Skeletal muscle satellite cell (primary cell): ENCODE data around the gene TMEM14C. TPM values are rescaled to one million over a fixed set of nuclear protein-coding genes. Genes with fewer than 3 reads are reported as not detected.

Source experiments
- H3K27me3 ChIP-seq: 2 replicates; pipeline ENCODE4 v1.7.0; 2013; ENCODE audit warnings: low read length; ENCODE audit not compliant: control insufficient read depth, insufficient read depth
- H3K36me3 ChIP-seq: 2 replicates; pipeline ENCODE4 v1.7.0; 2013; ENCODE audit warnings: mild to moderate bottlenecking, control low read depth, low read length; ENCODE audit not compliant: insufficient read depth
- H3K4me1 ChIP-seq: 2 replicates; pipeline ENCODE4 v1.7.0; 2013; ENCODE audit warnings: low read length; ENCODE audit not compliant: control insufficient read depth, insufficient read depth
- H3K4me2 ChIP-seq: 2 replicates; pipeline ENCODE4 v1.7.0; 2013; ENCODE audit warnings: mild to moderate bottlenecking, low read length
- H3K4me3 ChIP-seq: 2 replicates; pipeline ENCODE4 v1.7.0; 2013; ENCODE audit warnings: low read length
- H3K9ac ChIP-seq: 2 replicates; pipeline ENCODE4 v1.7.0; 2013; ENCODE audit warnings: mild to moderate bottlenecking, low read depth, low read length, moderate library complexity
- H3K9me3 ChIP-seq: replicated peaks from 2 replicates; pipeline ENCODE4 v1.7.0; 2013; ENCODE audit warnings: mild to moderate bottlenecking, control low read depth, low read length
- total RNA-seq: library from RNA; depleted of rRNA; stranded (reverse); fragments of >200 nt; gene quantifications from 2 replicates; pipeline ENCODE4 v1.2.3, GENCODE V29; 2012; rRNA removed

TMEM14C gene
- total RNA-seq: 91.8 and 130 TPM in 2 replicates

- peaks cover 18% of the 10 kb centered on the region for H3K4me1 ChIP-seq
- H3K9ac ChIP-seq: peak within 1 kb of the TSS; percentile 97
- peaks cover 19% of the 10 kb centered on the region for H3K36me3 ChIP-seq
- peak within 1 kb of the TSS; percentile 96 for H3K4me2 ChIP-seq
- H3K9me3 ChIP-seq: peaks cover 4% of the 10 kb centered on the region
- peak within 1 kb of the TSS; percentile 84 for H3K4me3 ChIP-seq
- no peaks in the 10 kb centered on the region for H3K27me3 ChIP-seq
Observed at GRCh38 chr6:10722820-10723566, at the start of gene TMEM14C. TMEM14C (plus strand) TSS chr6:10723070; CDS start chr6:10724614, 1,544 bp downstream.

GRCh38 chr6:10676403-10676802, 46.5 kb upstream of the TMEM14C start:
- H3K9me3 ChIP-seq: no peaks in the 10 kb centered on the region
- no peak overlapping the region for H3K4me3 ChIP-seq
- no peaks in the 10 kb centered on the region for H3K36me3 ChIP-seq
- H3K9ac ChIP-seq: no peak overlapping the region
- H3K27me3 ChIP-seq: no peaks in the 10 kb centered on the region
- no peak overlapping the region for H3K4me2 ChIP-seq
- H3K4me1 ChIP-seq: no peaks in the 10 kb centered on the region

- Histone ChIP-seq H3K36me3 (no peaks in the 10 kb centered on the region), H3K9ac (no peak overlapping the region), H3K4me3 (no peak overlapping the region), H3K9me3 (no peaks in the 10 kb centered on the region), H3K4me1 (no peaks in the 10 kb centered on the region), H3K4me2 (no peak overlapping the region), H3K27me3 (peaks cover 2% of the 10 kb centered on the region)
Observed at GRCh38 chr6:10678456-10678855, 44.4 kb upstream of the TMEM14C start.

- Histone ChIP-seq H3K9me3 (no peaks in the 10 kb centered on the region), H3K27me3 (peaks cover 5% of the 10 kb centered on the region), H3K4me2 (no peak overlapping the region), H3K4me3 (no peak overlapping the region), H3K9ac (no peak overlapping the region), H3K4me1 (no peaks in the 10 kb centered on the region), H3K36me3 (no peaks in the 10 kb centered on the region)
Observed at GRCh38 chr6:10681795-10682194, 41.1 kb upstream of the TMEM14C start.

GRCh38 chr6:10682355-10682988, 40.4 kb upstream of the TMEM14C start:
- Histone ChIP-seq H3K36me3 (no peaks in the 10 kb centered on the region), H3K4me2 (no peak overlapping the region), H3K4me3 (no peak overlapping the region), H3K27me3 (peaks cover 11% of the 10 kb centered on the region), H3K9me3 (no peaks in the 10 kb centered on the region), H3K9ac (no peak overlapping the region), H3K4me1 (no peaks in the 10 kb centered on the region)

GRCh38 chr6:10684618-10685017, 38.3 kb upstream of the TMEM14C start:
- Histone ChIP-seq H3K9ac (no peak overlapping the region), H3K9me3 (no peaks in the 10 kb centered on the region), H3K4me2 (no peak overlapping the region), H3K36me3 (no peaks in the 10 kb centered on the region), H3K4me3 (no peak overlapping the region), H3K4me1 (no peaks in the 10 kb centered on the region), H3K27me3 (peaks cover 13% of the 10 kb centered on the region)

GRCh38 chr6:10685092-10685915, 37.6 kb upstream of the TMEM14C start:
- H3K4me2 ChIP-seq: no peak overlapping the region
- peaks cover 13% of the 10 kb centered on the region for H3K27me3 ChIP-seq
- H3K36me3 ChIP-seq: no peaks in the 10 kb centered on the region
- no peak overlapping the region for H3K9ac ChIP-seq
- H3K4me3 ChIP-seq: no peak overlapping the region
- no peaks in the 10 kb centered on the region for H3K4me1 ChIP-seq
- H3K9me3 ChIP-seq: no peaks in the 10 kb centered on the region

GRCh38 chr6:10686901-10687300, 36.0 kb upstream of the TMEM14C start:
- Histone ChIP-seq H3K9me3 (no peaks in the 10 kb centered on the region), H3K4me1 (no peaks in the 10 kb centered on the region), H3K36me3 (no peaks in the 10 kb centered on the region), H3K9ac (no peak overlapping the region), H3K27me3 (peaks cover 13% of the 10 kb centered on the region), H3K4me3 (no peak overlapping the region), H3K4me2 (no peak overlapping the region)

- H3K4me3 ChIP-seq: no peak overlapping the region
- H3K27me3 ChIP-seq: peaks cover 13% of the 10 kb centered on the region
- no peaks in the 10 kb centered on the region for H3K9me3 ChIP-seq
- no peaks in the 10 kb centered on the region for H3K4me1 ChIP-seq
- H3K9ac ChIP-seq: no peak overlapping the region
- no peaks in the 10 kb centered on the region for H3K36me3 ChIP-seq
- H3K4me2 ChIP-seq: no peak overlapping the region
Observed at GRCh38 chr6:10687582-10687981, 35.3 kb upstream of the TMEM14C start.

- Histone ChIP-seq H3K27me3 (peaks cover 8% of the 10 kb centered on the region), H3K4me2 (no peak overlapping the region), H3K36me3 (no peaks in the 10 kb centered on the region), H3K9ac (no peak overlapping the region), H3K9me3 (no peaks in the 10 kb centered on the region), H3K4me3 (no peak overlapping the region), H3K4me1 (peaks cover 11% of the 10 kb centered on the region)
Observed at GRCh38 chr6:10690651-10691445, 32.0 kb upstream of the TMEM14C start.
